Measurements from ENCODE around the gene BCAR3.

Gene BCAR3

DNA sequence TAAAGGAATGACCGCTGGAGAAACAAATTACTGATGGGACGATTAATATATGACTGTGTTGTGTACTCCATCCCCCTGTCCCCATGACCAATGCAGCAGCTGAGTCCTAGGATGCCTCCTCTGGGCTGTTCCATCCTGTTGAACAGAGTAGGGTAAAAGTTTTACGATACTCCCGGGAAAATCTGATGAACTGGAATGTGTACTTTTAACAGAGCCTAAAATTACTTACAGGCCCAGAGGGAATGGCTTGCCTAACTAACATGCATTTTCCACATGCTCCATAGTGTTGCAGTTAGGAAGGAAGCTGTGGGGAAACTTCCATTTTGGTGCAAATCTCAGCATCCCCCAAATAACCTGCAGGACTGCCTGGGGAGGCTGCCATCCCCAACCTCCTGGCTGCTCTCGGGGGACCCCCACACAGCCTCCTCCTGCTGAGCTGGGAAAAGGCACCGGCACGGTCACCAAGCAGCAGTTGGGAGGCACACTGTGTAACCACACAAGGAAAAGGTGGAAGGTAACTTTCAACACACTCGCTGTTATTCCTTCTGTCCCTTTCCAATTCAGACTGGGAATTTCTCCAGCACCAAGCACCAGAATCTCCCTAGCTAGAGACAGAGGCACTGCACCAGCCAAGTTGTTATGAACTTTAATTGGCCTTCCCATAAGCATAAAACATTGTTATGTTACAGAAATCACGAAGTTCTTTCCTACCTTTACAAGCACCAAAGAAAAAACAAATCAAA lies 97.2 kb downstream of the BCAR3 start:
- no peak for DNase-seq
- ATAC-seq, result no peak
- Mint-ChIP-seq H3K4me1 (peaks cover 15% of the 10 kb centered on the region), H3K9me3 (no peaks in the 10 kb centered on the region), H3K27me3 (no peaks in the 10 kb centered on the region), H3K4me3 (no peak overlapping the region), H3K27ac (no peak overlapping the region)

DNA sequence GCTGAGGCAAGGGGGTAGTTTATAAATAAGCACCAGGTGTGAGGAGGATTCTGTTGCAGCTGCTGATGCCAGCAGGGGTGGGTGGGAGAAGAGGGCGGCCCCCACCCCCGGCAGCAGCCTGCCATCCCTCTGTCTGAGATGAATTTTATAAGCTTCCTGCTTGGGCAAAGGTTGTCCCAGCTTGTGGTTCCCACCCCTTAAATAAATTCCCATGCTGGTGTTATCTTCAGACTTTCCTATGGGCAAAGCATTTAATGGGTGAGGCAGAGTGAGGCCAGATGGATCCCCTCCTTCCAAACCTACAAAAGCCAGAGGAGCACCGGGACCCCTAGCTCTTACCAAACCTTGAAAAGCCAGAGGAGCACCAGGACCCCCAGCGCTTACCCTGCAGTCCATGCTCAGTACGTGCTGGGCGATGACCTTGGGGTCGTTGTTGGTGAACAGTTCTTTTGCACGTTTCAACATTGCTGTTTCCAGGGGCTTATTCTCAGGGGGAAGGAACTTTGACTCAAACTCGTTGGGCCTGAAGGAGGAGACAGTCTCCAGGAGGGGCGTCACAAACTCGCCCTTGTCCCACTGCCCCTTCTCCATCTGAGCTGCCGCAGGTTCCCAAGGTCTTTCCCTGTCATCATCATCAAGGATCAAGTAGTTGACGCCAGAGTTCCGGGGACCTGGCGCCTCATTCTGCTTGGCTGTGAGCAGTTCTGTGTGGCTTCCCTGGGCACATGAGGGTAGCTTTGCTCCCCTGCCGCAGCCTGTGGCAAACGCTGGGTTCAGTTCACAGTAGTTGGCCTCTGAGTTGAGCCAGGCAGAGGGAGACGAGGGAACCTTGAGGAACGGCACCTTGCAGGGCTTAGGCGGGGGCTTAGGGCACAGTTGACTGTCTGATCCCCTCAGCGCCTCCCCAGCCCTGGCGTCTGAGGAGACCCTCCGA lies 99.5 kb downstream of the BCAR3 start:
- no peaks in the 10 kb centered on the region for H3K27me3 Mint-ChIP-seq
- H3K4me1 Mint-ChIP-seq, result no peaks in the 10 kb centered on the region
- H3K27ac Mint-ChIP-seq, result no peak overlapping the region
- H3K4me3 Mint-ChIP-seq, result no peak overlapping the region
- H3K9me3 Mint-ChIP-seq, result no peaks in the 10 kb centered on the region
- ATAC-seq, result no peak
- no peak for DNase-seq

DNA sequence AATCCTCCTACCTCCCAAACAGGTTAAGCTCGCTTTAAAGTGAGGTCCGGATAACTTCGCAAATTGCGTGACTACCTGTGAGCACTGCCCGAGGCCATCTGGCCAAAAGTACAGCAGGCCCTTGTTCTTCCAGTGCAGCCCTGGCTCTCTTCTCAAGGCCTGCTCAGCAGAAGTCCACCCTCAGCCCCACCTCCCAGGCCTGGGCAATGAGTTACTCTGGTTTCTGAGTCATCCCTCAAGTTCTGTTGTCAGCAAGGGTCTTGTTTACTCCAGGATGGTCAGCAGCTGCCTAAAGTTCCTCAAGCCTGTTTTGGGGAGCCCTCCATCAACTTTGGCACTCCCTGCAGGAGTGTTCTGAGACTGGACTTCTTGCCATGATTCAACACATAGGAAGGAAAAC lies 101.7 kb downstream of the BCAR3 start:
- ATAC-seq (no peak), DNase-seq (no peak)
- Mint-ChIP-seq H3K27me3 (no peaks in the 10 kb centered on the region), H3K27ac (no peak overlapping the region), H3K9me3 (no peaks in the 10 kb centered on the region), H3K4me3 (no peak overlapping the region), H3K4me1 (no peaks in the 10 kb centered on the region)

DNA sequence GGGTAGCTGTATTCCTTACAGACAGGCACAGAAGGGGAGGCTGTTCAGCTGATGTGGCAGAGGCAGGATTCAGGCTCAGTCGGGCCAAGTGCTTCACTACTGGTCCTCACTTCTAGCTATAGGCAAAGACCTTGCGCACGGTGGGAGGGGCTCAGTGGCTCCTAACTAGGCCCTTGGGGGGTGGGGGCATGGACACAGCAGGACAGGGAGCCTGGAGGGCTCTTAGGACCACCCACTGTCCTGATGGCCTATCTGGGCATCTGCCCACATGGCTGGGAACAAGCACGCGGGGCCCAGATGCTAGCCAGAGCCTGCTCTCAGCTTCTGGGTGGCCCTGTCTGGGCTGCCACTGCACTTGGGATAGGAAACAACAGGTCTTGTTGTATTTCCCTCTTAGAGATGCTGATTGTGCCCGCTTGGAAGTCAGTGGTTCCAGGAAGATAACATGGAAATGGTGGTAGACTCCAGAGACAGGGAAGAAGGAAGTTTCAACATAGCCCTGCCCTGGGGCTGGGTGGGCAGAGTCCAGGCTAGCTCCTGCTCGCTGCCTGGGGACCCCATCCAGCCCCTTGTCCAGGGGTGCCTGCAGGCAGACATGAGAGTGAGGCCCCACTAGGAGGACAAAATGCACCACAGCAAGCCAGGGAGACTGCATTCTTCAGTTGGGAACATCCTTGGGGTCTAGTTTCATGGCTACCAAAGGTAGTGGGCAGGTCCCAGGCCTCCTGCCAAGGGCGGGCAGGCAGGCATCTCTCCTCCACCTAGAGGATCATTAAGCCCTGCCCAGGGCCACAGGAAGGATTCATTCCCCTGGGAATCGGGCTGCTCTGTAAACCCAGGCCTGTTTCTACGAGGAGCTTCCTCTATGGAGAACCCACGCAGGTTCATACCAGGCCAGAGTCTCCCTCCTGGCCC lies 102.5 kb downstream of the BCAR3 start:
- ATAC-seq, result peak; percentile 19
- Mint-ChIP-seq H3K4me1 (no peaks in the 10 kb centered on the region), H3K9me3 (no peaks in the 10 kb centered on the region), H3K27me3 (no peaks in the 10 kb centered on the region), H3K4me3 (no peak overlapping the region), H3K27ac (peak overlapping the region in 1 of 2 donors; percentile 54)
- DNase-seq, result no peak

DNA sequence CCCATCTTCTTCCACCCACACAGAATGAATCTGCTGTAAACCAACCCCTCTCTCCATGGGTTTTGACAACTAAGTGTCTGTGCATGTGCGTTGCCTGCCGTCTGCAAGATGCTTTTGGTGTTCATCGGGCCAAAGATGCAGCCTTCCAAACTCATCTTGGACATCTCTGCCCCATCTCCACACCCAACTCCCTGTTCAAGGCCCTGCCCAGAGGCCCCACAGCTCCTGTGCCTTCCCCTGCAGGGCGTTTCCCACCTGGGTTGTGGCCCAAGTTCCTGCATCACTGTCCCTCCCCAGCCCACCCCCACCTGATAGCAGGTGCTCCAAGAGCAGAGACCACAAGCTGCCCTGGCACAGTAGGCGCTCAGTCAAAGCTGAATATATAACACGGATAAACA lies 103.2 kb downstream of the BCAR3 start:
- H3K9me3 Mint-ChIP-seq, result no peaks in the 10 kb centered on the region
- DNase-seq, result no peak
- H3K27me3 Mint-ChIP-seq, result no peaks in the 10 kb centered on the region
- H3K4me3 Mint-ChIP-seq, result no peak overlapping the region
- H3K27ac Mint-ChIP-seq, result no peak overlapping the region
- peak; percentile 11 for ATAC-seq
- H3K4me1 Mint-ChIP-seq, result no peaks in the 10 kb centered on the region

DNA sequence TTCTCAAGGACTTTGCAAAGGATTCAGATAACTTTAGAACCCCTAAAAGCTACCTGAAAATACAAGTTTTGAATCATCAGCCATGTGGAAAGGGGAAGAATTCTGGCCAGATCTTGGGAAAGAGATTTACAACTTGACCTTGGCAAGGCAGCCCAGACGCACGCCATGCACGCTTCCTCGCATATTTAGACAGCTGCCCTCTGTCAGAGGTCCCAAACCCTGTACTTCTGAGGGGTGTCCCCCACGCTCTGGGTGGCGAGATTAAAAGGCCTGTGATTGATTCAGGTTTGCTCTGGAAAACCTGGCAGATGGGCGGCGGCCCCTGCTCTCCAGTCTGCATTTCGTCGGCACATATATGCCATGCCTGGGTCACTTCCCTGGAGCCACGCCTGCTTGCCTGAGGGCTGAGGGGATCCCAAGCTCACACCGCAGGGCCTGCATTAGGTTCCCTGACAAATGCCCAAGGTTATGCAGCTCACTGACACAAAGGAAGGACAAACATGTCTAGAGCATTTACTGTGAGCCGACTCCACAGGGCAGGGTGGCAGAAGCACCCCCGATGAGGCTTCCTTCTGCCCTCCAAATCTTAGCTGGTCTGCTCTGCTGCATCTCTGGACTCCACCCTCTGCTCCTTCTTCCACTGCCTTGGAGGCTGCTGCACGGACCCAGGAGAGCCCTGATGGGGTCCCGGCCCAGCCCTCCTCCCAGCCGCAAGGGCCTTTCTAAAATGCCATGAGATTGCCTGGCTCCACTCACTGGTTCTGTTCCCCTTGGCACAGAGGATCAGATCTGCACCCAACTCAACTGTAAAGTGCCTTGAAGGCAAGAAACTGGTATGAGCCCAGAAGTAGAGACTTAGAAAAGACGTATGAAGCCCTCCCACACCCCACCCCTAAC lies 103.9 kb downstream of the BCAR3 start:
- Mint-ChIP-seq H3K4me3 (no peak overlapping the region), H3K9me3 (no peaks in the 10 kb centered on the region), H3K27ac (no peak overlapping the region), H3K27me3 (no peaks in the 10 kb centered on the region), H3K4me1 (no peaks in the 10 kb centered on the region)
- DNase-seq, result no peak
- ATAC-seq, result peak; percentile 18

DNA sequence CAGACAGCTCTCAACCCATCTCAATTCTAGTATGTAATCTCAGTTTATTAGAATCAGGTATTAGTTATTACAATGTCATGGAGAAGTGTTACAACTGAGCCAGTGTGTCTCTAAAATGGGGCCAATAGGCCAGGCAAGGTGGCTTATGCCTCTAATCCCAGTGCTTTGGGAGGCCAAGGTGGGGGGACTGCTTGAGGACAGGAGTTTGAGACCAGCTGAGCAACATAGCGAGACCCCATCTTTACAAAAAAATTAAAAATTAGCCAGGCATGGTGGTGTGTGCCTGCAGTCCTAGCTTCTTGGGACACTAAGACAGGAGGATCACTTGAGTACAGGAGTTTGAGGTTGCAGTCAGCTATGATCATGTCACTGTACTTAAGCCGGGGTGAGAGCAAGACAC lies 104.9 kb downstream of the BCAR3 start:
- H3K27ac Mint-ChIP-seq, result no peak overlapping the region
- DNase-seq (no peak), ATAC-seq (no peak)
- H3K9me3 Mint-ChIP-seq, result no peaks in the 10 kb centered on the region
- H3K27me3 Mint-ChIP-seq, result no peaks in the 10 kb centered on the region
- H3K4me1 Mint-ChIP-seq, result no peaks in the 10 kb centered on the region
- no peak overlapping the region for H3K4me3 Mint-ChIP-seq

DNA sequence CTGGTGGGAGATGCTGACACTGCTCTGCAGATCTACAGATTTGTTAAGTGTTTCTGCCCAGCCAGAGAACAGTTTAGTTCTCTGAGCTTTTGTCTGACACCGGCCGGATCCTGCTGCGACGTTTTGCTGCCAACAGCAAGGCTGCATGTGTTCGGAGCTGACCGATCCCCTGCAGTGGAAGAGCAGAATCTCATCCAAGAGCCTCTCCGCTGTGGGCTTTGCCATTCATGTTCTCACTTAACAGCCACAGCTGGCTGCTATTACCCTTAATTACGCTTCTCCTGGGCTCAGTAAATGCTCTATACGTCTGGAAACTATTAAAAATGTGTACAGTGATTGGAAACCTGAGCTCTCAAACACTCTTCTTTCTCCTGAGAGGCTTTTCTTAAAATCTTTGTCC lies 105.3 kb downstream of the BCAR3 start:
- H3K4me1 Mint-ChIP-seq, result no peaks in the 10 kb centered on the region
- no peaks in the 10 kb centered on the region for H3K27me3 Mint-ChIP-seq
- DNase-seq (no peak), ATAC-seq (no peak)
- no peak overlapping the region for H3K4me3 Mint-ChIP-seq
- H3K9me3 Mint-ChIP-seq, result no peaks in the 10 kb centered on the region
- no peak overlapping the region for H3K27ac Mint-ChIP-seq

DNA sequence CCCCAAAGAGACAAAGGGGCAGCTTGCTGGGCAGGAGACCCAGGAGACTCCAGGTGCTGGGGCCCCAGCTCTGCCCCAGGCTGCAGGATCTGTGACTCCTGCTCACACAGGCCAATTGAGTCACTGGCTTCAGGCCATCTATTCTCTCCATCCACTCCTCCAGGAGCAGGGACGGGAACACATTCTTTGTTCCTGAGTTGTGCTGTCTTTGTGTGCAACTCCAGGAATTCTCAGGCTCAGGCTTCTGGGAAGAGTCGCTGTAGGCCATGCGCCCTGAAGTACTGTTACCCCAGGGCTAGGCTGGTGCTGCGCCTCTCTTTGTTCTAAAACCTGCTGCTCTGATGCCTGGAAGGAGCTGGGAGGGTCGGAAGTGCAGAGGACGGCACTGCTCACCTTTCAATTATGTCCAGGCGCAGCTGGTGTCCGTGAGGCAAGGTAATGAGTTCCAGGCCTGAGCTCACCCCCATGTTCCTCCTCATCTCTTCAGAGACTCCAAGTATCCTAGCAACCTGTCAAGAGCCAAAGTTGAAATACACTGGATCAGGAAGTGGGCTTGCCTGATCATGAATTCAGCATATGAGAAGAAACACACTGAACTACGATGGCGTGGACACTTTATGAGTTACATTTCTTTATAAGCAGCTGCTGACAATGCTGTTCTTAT lies 105.9 kb downstream of the BCAR3 start:
- Mint-ChIP-seq H3K4me1 (no peaks in the 10 kb centered on the region), H3K4me3 (no peak overlapping the region), H3K27me3 (no peaks in the 10 kb centered on the region), H3K9me3 (no peaks in the 10 kb centered on the region), H3K27ac (no peak overlapping the region)
- DNase-seq (no peak), ATAC-seq (no peak)

DNA sequence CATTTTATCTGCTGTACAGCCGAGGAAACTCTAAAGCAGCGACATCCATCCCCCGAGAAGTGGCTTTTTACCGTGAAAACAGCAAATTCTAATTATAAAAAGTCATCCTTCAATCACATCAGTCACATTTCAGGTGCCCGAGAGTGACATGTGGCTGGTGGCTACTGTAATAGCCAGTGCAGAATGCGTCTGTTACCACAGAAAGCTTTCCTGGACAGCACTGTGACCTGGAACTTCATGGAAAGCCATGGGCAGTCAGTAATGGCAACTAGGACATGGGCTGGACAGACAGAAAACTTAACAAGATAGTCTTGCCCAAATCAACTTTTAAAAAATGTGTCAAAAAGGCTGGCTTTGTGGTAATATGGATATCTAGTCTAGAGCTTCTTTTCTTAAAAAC lies 106.6 kb downstream of the BCAR3 start:
- Mint-ChIP-seq H3K4me1 (no peaks in the 10 kb centered on the region), H3K9me3 (no peaks in the 10 kb centered on the region), H3K27me3 (no peaks in the 10 kb centered on the region), H3K27ac (no peak overlapping the region), H3K4me3 (no peak overlapping the region)
- ATAC-seq, result no peak
- no peak for DNase-seq

DNA sequence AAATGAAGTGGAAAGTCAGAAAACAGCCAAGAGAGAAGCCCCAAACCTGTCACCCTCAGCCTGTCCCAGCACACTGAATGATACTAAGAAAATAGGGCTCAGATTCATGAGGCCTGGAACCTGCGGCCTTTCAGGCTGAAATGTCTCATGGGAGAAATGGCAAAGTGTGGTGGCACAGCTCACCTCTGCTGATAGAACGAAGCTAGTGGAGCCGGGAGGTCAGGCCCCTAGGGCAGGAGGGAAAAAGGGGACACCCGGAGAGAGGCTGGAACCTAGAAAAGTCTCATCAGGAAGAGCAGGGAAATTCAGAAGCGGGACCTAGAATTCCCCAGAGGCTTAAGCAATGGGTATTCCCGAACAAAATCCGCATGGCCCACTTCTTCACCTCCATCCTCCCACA lies 107.1 kb downstream of the BCAR3 start:
- H3K9me3 Mint-ChIP-seq, result no peaks in the 10 kb centered on the region
- no peaks in the 10 kb centered on the region for H3K4me1 Mint-ChIP-seq
- no peaks in the 10 kb centered on the region for H3K27me3 Mint-ChIP-seq
- no peak overlapping the region for H3K4me3 Mint-ChIP-seq
- ATAC-seq (no peak), DNase-seq (no peak)
- no peak overlapping the region for H3K27ac Mint-ChIP-seq

DNA sequence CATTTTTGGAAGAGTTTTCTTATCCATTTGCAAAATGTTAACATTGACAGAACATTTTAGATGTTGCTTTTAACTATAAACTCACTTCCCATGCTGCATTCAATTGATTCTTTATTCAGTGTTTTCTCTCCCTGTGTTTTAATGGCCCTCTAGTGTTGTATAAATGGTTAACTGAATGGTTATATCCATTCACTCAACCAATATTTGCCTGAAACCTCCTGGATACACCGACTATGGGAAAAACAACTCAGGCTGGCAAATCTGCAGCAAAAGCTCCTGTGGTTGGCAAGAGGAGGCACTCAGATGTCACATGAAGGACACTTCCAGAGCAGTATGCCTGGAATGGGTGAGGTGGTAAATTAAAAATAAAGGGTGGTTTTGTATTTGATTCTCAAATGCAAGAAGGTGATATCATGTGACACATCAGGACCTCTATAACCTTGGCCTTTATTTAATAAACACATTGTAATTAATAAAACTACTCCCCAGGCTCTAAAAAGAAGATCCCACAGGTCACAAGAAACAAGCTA lies 107.6 kb downstream of the BCAR3 start:
- ATAC-seq (no peak), DNase-seq (no peak)
- Mint-ChIP-seq H3K9me3 (no peaks in the 10 kb centered on the region), H3K4me1 (no peaks in the 10 kb centered on the region), H3K4me3 (no peak overlapping the region), H3K27ac (no peak overlapping the region), H3K27me3 (no peaks in the 10 kb centered on the region)

DNA sequence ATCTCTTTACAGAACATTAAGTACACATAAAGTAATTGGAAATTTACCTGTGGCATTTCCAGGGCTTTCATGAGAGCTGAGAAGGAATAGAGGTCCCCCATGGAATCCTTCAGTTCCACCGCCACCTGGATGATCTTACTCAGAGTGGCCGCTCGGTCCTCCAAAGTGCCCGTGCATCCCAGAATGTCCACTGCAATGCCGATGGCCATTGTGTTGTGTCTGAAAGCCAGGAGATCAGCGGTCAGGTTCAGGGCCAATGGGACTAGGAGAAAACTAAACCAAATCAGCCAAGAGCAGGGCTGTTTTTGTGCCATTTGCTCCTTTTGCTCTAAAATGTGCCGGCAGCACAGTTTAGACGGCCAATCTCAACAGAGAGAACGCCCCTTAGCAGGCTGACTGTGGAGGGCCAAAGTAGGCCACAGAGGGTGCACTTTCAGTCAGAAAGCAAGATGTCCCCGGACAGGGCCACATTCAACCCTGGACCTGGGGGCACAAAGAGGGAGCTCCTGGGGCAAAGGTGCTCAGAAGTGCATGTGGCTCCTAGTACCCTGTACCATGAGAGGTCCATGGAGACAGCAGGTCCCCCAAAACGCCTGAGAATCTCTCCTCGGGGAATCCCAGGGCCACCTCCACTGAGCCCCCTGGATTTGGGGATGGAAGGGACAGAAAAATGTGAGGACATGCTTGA lies 109.9 kb downstream of the BCAR3 start:
- Mint-ChIP-seq H3K9me3 (no peaks in the 10 kb centered on the region), H3K27ac (peak overlapping the region in 1 of 2 donors; percentile 23), H3K4me3 (no peak overlapping the region), H3K27me3 (no peaks in the 10 kb centered on the region), H3K4me1 (no peaks in the 10 kb centered on the region)
- ATAC-seq, result no peak
- DNase-seq, result no peak

DNA sequence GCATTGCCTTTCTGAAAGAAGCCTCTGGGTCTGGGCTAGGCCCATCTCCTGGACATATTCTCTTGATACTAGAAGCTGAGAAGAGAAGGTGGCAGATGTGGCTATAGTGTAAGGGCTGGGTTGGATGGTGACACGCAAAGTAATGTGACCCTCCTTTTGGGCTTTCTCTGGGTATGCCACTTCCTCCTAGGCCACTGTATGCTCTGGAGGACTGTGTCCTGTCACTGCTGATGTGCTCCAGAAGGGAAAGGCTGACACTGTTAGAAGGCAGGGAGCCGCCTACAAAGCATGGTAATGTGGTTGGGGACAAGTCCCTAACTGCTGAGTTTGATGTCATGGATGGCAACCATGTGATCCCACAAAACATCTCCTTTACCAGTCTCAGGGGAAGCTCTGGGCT lies 112.1 kb downstream of the BCAR3 start:
- no peak overlapping the region for H3K27ac Mint-ChIP-seq
- H3K4me3 Mint-ChIP-seq, result no peak overlapping the region
- H3K27me3 Mint-ChIP-seq, result no peaks in the 10 kb centered on the region
- no peaks in the 10 kb centered on the region for H3K9me3 Mint-ChIP-seq
- ATAC-seq, result peak; percentile 15
- DNase-seq, result no peak
- no peaks in the 10 kb centered on the region for H3K4me1 Mint-ChIP-seq
